Nephron progenitor cell (in vitro differentiated cells): ENCODE measurements around the gene FOXRED2.
"Not testable (repeated sequence)": the region's sequence is repeated elsewhere in the genome, so short reads cannot be mapped to it uniquely, and the experiment has no call there.

ENCODE experiments used
- DNase-seq: peaks from one replicate; pipeline ENCODE4 v3.0.0; 2021
- H3K27ac Mint-ChIP-seq: 2 replicates; pipeline ENCODE4 v1.8.0; 2021; ENCODE audit warnings: mild to moderate bottlenecking, moderate library complexity, mixed read lengths
- H3K27me3 Mint-ChIP-seq: 2 replicates; pipeline ENCODE4 v1.8.0; 2021; ENCODE audit warnings: mild to moderate bottlenecking, low read depth, mixed read lengths; ENCODE audit not compliant: poor library complexity
- H3K36me3 Mint-ChIP-seq: 2 replicates; pipeline ENCODE4 v1.8.0; 2021; ENCODE audit warnings: low read depth, mixed read lengths
- H3K4me1 Mint-ChIP-seq: 2 replicates; pipeline ENCODE4 v1.8.0; 2021; ENCODE audit warnings: mixed read lengths
- H3K4me3 Mint-ChIP-seq: 2 replicates; pipeline ENCODE4 v1.8.0; 2021; ENCODE audit warnings: mild to moderate bottlenecking, moderate library complexity, mixed read lengths
- H3K9me3 Mint-ChIP-seq: 2 replicates; pipeline ENCODE4 v1.8.0; 2021; ENCODE audit warnings: mild to moderate bottlenecking, moderate library complexity, mixed read lengths
- TF ChIP-seq, protein P1 (sequence below): fragments of 200-600 bp; sonication (generic); IDR thresholded peaks from 2 replicates; pipeline ENCODE4 v1.5.0; 2021; ENCODE audit warnings: antibody characterized with exemption

FOXRED2 gene

DNA sequence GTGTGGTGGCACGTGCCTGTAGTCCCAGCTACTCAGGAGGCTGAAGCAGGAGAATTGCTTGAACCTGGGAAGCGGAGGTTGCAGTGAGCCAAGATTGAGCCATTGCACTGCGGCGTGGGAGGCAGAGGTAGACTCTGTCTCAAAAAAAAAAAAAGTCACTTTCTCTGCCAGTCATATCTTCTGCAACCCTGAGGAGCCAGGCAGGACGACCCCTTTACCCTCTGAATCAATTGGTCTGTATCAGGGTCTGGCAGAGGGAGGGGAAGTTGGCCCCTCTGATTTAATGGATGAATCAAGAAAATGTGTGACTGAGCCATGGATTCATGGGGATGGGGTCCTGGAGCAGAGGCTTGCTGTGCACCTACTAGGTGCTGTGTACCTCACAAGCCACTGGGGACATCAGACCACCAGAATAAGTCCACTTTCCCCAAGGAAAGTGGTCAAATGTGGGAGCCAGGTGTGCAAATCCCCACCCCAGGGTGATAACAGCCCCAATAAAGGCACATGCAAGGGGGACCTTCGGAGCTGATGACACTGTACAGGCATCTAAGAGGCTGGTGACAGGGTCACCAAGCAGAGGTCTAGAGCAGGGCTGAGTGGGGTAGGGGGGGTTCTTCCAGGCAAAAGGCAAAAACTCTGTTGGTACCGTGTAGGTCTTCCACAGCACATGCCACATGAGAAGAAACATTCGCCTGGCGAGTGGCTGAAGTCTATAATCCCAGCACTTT lies 54.4 kb downstream of the FOXRED2 start:
- H3K4me3 Mint-ChIP-seq = no peak overlapping the region
- H3K27me3 Mint-ChIP-seq = no peaks in the 10 kb centered on the region
- DNase-seq = no peak
- no peaks in the 10 kb centered on the region for H3K9me3 Mint-ChIP-seq
- TF ChIP-seq, protein P1, sequence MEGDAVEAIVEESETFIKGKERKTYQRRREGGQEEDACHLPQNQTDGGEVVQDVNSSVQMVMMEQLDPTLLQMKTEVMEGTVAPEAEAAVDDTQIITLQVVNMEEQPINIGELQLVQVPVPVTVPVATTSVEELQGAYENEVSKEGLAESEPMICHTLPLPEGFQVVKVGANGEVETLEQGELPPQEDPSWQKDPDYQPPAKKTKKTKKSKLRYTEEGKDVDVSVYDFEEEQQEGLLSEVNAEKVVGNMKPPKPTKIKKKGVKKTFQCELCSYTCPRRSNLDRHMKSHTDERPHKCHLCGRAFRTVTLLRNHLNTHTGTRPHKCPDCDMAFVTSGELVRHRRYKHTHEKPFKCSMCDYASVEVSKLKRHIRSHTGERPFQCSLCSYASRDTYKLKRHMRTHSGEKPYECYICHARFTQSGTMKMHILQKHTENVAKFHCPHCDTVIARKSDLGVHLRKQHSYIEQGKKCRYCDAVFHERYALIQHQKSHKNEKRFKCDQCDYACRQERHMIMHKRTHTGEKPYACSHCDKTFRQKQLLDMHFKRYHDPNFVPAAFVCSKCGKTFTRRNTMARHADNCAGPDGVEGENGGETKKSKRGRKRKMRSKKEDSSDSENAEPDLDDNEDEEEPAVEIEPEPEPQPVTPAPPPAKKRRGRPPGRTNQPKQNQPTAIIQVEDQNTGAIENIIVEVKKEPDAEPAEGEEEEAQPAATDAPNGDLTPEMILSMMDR = no peak
- H3K36me3 Mint-ChIP-seq = no peaks in the 10 kb centered on the region
- no peak overlapping the region for H3K27ac Mint-ChIP-seq
- H3K4me1 Mint-ChIP-seq = peaks cover 29% of the 10 kb centered on the region

DNA sequence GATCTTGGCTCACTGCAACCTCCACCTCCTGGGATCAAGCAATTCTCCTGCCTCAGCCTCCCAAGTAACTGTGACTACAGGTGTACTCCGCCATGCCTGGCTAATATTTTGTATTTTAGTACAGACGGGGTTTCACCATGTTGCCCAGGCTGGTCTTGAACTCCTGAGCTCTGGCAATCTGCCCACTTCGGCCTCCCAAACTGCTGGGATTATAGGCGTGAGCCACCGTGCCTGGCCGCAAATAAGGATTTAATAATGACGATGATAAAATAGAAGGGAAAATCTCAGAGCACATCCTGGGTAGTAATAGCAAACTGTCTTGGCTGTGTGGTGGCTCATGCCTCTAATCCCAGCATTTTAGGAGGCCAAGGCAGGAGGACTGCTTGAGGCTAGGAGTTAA lies 55.9 kb downstream of the FOXRED2 start:
- peaks cover 23% of the 10 kb centered on the region for H3K4me1 Mint-ChIP-seq
- not testable (repeated sequence) for H3K27me3 Mint-ChIP-seq, H3K4me3 Mint-ChIP-seq, DNase-seq, H3K9me3 Mint-ChIP-seq, H3K36me3 Mint-ChIP-seq, H3K27ac Mint-ChIP-seq

DNA sequence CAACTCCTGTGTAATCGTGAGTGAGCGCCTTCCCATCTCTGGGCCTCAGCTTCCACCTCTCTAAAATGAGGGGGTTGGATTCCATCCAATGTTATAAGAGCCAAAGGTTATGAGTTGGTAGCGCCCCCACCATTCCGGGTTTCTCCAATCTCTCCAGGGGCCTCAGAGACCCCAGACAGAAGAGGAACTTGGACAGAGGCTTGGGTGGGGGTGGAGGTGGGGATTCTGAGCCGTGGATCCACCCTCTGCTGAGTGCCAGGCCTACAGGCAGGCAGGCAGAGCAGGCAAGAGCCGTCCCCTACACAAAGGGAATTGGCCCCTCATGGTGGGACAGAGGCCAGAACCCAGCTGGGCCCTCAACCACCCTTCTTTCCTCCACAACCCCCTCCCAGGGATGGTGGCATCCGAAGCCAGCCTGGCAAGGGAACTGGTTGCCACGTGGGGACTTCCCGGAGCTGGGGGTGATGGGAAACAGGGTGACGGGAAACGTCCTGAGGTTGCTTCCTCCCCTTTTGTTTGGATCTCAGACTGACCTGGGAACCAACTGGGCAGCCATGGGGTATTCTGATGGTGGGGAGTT lies 57.2 kb downstream of the FOXRED2 start:
- Mint-ChIP-seq H3K9me3 (peaks cover 7% of the 10 kb centered on the region), H3K4me3 (no peak overlapping the region), H3K36me3 (no peaks in the 10 kb centered on the region), H3K4me1 (peaks cover 19% of the 10 kb centered on the region), H3K27me3 (no peaks in the 10 kb centered on the region), H3K27ac (no peak overlapping the region)
- no peak for DNase-seq
- TF ChIP-seq, protein P1 = no peak

DNA sequence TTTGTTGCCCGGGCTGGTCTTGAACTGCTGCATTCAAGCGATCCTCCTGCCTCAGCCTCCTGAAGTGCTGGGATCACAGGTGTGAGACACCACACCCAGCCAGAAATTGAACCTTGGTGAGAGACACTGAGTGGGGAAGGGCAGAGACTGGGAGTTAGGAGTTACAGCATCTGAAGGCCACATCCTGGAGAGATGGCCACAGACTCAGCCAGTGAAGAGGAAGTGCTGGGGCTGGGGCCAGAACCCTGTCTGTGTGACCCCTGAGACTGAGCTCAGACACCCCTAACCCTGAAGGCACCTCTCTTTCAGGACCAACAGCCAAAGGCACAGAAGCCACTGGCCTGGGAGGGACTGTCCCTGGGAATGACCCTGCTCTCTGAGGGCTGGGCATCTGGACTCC lies 59.2 kb downstream of the FOXRED2 start:
- Mint-ChIP-seq H3K4me1 (peaks cover 31% of the 10 kb centered on the region), H3K9me3 (peaks cover 10% of the 10 kb centered on the region), H3K4me3 (no peak overlapping the region), H3K36me3 (no peaks in the 10 kb centered on the region), H3K27ac (no peak overlapping the region), H3K27me3 (no peaks in the 10 kb centered on the region)
- no peak for DNase-seq
- TF ChIP-seq, protein P1 = no peak

DNA sequence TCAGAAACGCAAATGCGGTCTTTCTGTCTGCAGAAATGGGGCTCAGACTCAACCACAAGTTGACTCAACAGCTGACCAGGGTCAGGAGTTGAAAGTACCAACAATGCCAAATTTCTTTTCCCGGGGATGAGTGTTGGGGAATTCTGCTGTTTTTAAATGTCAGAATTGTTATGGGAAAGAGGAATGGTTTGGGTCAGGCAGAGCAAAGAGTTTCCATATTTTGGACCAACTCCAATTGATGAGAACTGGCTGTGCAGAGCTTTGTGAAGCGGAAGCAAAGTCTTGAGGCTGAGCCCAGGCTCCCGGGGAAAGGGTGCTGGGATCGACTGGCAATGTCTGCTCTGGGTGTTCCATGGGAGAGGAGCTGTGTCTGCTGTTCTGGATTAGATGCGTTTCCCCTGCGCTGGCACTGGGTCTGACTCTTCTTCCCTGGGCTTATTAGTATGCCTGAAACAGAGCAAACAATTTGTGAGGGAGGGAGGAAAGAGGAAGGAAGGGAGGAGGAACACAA lies 61.6 kb downstream of the FOXRED2 start:
- DNase-seq = no peak
- no peak overlapping the region for H3K27ac Mint-ChIP-seq
- H3K4me3 Mint-ChIP-seq = no peak overlapping the region
- peaks cover 10% of the 10 kb centered on the region for H3K9me3 Mint-ChIP-seq
- H3K4me1 Mint-ChIP-seq = peaks cover 33% of the 10 kb centered on the region
- no peaks in the 10 kb centered on the region for H3K27me3 Mint-ChIP-seq
- no peaks in the 10 kb centered on the region for H3K36me3 Mint-ChIP-seq
- TF ChIP-seq, protein P1 = no peak

DNA sequence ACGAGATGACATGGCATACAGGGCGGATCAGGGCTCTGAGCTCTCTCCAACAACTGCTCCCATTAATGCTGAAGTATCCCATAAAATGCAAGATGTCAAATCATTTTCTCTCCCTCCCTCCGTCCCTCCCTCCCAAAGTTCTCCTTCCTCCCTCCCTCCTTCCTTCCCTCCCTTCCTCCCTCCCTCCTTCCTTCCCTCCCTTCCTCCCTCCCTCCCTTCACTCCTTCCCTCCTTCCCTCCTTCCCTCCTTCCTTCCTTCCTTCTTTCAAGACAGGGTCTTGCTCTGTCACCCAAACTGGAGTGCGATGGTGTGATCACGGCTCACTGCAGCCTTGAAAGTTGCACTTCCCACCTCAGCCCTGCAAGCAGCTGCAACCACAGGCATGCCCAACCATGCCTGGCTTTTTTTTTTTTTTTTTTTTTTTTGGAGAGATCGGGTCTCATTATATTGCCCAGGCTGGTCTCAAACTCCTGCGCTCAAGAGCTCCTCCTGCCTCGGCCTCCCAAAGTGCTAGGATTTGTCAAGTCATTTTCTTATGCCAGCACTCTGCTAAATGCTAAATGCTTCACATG lies 63.6 kb downstream of the FOXRED2 start:
- H3K27ac Mint-ChIP-seq = no peak overlapping the region
- no peaks in the 10 kb centered on the region for H3K36me3 Mint-ChIP-seq
- H3K4me1 Mint-ChIP-seq = peaks cover 30% of the 10 kb centered on the region
- DNase-seq = no peak
- TF ChIP-seq, protein P1 = no peak
- H3K27me3 Mint-ChIP-seq = no peaks in the 10 kb centered on the region
- no peak overlapping the region for H3K4me3 Mint-ChIP-seq
- peaks cover 10% of the 10 kb centered on the region for H3K9me3 Mint-ChIP-seq
